Measurements from ENCODE around the gene LAMA2. TPM values are rescaled to one million over a fixed set of nuclear protein-coding genes. Genes with fewer than 3 reads are reported as not detected.

Gene LAMA2
- total and polyA plus RNA-seq, 2 experiments from 2014 or later = 0.91 to 6.4 TPM

- no peak overlapping the region for H3K27ac ChIP-seq (ENCODE audit: low read depth)
- ATAC-seq (no peak), DNase-seq (ENCODE audit: low spot score) (no peak)
- no peaks in the 10 kb centered on the region for H3K36me3 Mint-ChIP-seq (ENCODE audit: low read depth)
- no peak overlapping the region for H2AFZ ChIP-seq
- no peak overlapping the region for H3K4me3 ChIP-seq
- no peaks in the 10 kb centered on the region for H3K79me2 ChIP-seq (replicated peaks; ENCODE audit: insufficient read depth)
- no peaks in the 10 kb centered on the region for H4K20me1 ChIP-seq (replicated peaks; ENCODE audit: insufficient read depth)
- TF ChIP-seq EZH2 (IDR thresholded peaks at IDR 0.05; ENCODE audit: low read depth, unreplicated experiment) = no peak
- TF ChIP-seq ETS1 (IDR thresholded peaks at IDR 0.05) = no peak
- no peak for TF ChIP-seq STAT1 (IDR thresholded peaks at IDR 0.05; ENCODE audit: unreplicated experiment)
- TF ChIP-seq NANOG (IDR thresholded peaks at IDR 0.05; ENCODE audit: borderline replicate concordance) = no peak
- no peak for TF ChIP-seq ZNF462 (CRISPR knock-in tag; IDR thresholded peaks at IDR 0.05)
- TF ChIP-seq POLR2AphosphoS5 (IDR thresholded peaks at IDR 0.05; ENCODE audit: low read depth) = no peak
- TF ChIP-seq JUNB (IDR thresholded peaks at IDR 0.05; ENCODE audit: unreplicated experiment) = no peak
- no peak for TF ChIP-seq ZNF114 (CRISPR knock-in tag; IDR thresholded peaks at IDR 0.05)
- no peak for TF ChIP-seq CREB1 (CRISPR knock-in tag; IDR thresholded peaks at IDR 0.05; ENCODE audit: low read depth)
- no peak for TF ChIP-seq EZH2phosphoT487 (IDR thresholded peaks at IDR 0.05; ENCODE audit: unreplicated experiment)
- TF ChIP-seq REST (IDR thresholded peaks at IDR 0.05; ENCODE audit: unreplicated experiment) = no peak
- no peak for TF ChIP-seq CTCF (conservative IDR thresholded peaks at IDR 0.05; ENCODE audit: low read depth in 2 of 2)
- H3K27me3 ChIP-seq (ENCODE audit: insufficient read depth) = no peaks in the 10 kb centered on the region
- no peaks in the 10 kb centered on the region for H3K36me3 ChIP-seq (ENCODE audit: insufficient read depth)
- H3K4me3 Mint-ChIP-seq = no peak overlapping the region
- no peaks in the 10 kb centered on the region for H3K4me1 Mint-ChIP-seq
- H3K4me1 ChIP-seq (ENCODE audit: insufficient read depth) = no peaks in the 10 kb centered on the region
- H3F3A ChIP-seq (replicated peaks; ENCODE audit: low read depth) = no peaks in the 10 kb centered on the region
- no peak overlapping the region for H3K4me2 ChIP-seq
- no peaks in the 10 kb centered on the region for H3K9me3 Mint-ChIP-seq
- no peaks in the 10 kb centered on the region for H3K27me3 Mint-ChIP-seq (ENCODE audit: insufficient read depth, low read depth, poor library complexity)
- no peaks in the 10 kb centered on the region for H3K9me2 ChIP-seq (ENCODE audit: insufficient read depth)
- no peak overlapping the region for H3K27ac Mint-ChIP-seq
These were observed 231.9 kb downstream of the LAMA2 start for GRCh38 chr6:129114636-129115391.
